Measurements from ENCODE around the gene DOCK6.

The DOCK6 gene

GRCh38 chr19:11225172-11225571, 37.2 kb downstream of the DOCK6 start:
- DNase-seq (ENCODE audit: low read depth): no peak

- no peak for DNase-seq (ENCODE audit: low read depth)
Measured at GRCh38 chr19:11224429-11224828, 37.9 kb downstream of the DOCK6 start.

DNA sequence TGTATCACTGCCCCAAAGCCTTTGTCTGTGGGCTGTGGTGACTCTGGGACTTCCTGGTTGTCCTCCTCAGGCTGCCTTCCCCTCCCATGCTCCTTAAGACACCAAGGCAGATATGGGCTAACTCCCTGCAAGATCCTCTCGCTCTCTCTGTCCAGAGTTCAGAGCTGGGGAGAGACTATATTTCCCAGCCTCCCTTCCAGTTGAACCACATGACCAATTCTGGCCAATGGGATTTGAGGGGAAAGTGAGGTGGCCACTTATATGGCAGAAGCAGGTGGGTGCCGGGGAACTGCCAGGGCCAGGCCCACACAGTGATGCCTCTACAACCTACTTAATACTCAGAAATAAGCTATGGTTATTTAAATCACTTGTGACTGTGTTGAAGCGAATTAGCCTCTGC, 39.1 kb downstream of the DOCK6 start:
- no peak for DNase-seq (ENCODE audit: low read depth)

GRCh38 chr19:11221082-11221598, 41.2 kb downstream of the DOCK6 start:
- no peak for DNase-seq (ENCODE audit: low read depth)

- DNase-seq (ENCODE audit: low read depth): no peak
Measured at GRCh38 chr19:11214387-11214786, 47.9 kb downstream of the DOCK6 start.

DNA sequence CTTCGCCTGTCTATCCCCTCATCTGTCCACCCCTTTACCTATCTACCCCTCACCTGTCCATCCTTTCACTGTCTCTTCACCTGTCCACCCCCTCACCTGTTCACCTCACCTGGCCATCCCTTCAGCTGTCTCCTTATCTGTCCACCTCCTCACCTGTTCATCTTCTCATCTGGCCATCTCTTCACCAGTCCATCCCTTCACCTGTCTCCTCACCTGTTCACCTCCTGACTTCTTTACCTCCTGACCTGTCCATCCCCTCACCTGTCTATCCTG, 51.7 kb downstream of the DOCK6 start:
- no peak for DNase-seq (ENCODE audit: low read depth)

GRCh38 chr19:11209839-11210655, 52.3 kb downstream of the DOCK6 start:
- no peak for DNase-seq (ENCODE audit: low read depth)

- no peak for DNase-seq (ENCODE audit: low read depth)
Measured at GRCh38 chr19:11208561-11209471, 53.5 kb downstream of the DOCK6 start.

DNA sequence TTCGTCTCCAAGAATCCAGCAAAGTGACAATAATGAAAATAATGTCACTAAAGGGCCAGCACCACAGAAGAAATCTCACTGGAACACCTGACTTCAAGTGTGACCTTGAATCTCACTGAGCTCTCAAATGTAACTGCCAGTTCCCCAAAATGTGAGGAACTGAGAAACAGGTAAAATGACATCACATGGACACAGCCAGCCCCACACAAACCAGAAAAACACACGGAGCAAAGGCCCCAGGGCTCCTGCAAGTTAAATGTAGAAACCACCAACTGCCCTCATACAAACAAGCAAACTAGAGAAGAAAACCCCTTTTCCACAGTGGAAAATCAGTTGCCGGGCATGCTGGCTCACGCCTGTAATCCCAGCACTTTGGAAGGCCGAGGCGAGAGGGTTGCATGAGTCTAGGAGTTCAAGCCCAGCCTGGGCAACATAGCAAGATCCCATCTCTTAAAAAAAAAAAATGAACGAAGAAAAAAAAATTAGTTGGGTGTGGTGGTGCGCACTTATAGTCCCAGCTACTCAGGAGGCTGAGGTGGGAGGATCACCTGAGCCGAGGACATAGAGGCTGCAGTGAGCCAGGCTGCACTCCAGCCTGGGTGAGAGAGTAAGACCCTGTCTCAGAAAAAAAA, 56.3 kb downstream of the DOCK6 start:
- DNase-seq (ENCODE audit: low read depth): no peak

DNA sequence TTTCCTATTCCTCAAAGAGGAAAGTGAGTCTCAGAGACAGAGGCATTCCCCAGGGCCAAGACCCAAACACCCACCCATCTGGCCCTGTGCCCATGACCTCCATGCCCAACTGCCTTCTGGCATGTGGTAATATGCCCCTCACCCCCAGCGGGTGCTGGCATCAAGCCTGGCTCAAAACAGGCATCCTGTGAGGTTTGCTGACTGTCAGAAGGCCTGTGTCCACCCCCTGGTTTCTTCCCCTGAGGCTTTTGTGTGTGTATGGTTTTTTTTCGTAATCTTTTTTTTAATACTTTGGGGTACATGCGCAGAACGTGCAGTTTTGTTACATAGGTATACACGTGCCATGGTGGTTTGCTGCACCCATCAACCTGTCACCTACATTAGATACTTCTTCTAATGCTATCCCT, 57.4 kb downstream of the DOCK6 start:
- no peak for DNase-seq (ENCODE audit: low read depth)

DNA sequence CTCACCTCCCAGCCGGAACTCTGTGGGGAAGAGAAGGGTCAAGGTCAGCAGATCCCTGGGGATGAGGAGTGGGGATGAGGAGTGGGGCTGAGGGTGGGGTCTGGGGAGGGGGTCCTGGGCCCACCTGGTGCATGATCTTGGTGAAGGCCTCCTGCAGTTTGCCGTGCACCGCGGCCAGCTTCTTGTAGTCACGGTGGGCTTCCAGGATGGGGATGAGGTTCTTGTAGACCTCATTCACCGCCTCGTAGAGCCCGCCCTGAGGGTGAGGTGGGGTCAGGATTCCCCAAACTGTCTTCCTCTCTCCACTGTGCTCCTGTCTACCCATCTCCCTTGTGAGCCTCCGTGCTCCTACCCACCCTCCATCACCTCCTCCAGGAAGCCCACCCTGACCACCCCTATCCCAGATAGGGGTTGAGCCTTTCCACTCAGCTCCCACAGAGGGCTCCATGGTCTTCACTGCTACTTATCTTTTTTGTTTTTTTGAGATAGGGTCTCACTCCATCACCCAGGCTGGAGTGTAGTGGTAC, 58.2 kb downstream of the DOCK6 start:
- DNase-seq (ENCODE audit: low read depth): no peak

- peak; percentile 14 for DNase-seq (ENCODE audit: low read depth)
Measured at GRCh38 chr19:11203194-11204075, 58.9 kb downstream of the DOCK6 start.

GRCh38 chr19:11202488-11203193, 59.7 kb downstream of the DOCK6 start:
- no peak for DNase-seq (ENCODE audit: low read depth)

GRCh38 chr19:11201791-11202190, 60.5 kb downstream of the DOCK6 start:
- DNase-seq (ENCODE audit: low read depth): no peak

DNA sequence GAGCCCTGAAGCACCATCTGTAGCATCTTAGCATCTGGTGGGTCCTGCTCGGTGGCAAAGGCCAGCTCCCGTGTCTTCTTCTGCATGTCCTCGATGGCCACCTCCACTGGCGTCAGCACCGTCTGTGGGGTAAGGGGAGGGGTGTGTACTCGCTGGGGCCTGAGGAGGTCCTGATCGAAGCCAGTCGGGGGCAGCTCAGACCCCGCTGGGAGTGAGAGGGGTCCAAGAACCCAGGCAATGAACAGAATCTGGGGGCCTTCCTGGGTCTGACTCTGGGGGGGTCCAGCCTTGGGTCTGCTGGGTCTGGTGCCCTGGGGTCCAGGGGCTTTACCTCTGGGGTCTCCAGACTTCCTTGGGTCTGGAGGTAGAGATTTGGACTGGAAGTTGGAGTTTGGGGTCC, 61.4 kb downstream of the DOCK6 start:
- DNase-seq (ENCODE audit: low read depth): no peak

DNA sequence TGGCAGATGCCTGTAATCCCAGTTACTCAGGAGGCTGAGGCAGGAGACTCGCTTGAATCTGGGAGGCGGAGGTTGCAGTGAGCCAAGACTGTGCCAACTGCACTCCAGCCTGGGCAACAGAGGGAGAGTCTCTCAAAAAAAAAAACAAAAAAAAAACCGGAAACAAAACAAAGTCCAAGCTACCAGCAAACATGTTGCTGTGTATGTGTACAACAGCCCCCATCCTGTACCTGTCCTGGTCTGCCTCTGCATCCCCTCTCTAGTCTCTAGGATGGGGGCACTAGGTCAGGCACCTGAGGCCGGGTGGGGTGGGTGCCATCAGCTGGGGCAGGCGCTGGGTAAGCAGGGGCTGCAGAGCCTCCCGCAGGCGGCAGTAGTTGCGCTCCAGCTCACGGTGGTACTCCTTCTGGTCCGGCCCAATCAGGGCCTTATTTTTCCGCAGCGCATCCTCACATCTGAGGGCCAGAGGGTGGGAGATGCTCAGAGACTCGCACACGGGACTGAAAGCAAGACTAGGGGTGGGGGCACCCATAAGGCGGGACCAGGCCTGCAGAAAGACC, 62.2 kb downstream of the DOCK6 start:
- DNase-seq (ENCODE audit: low read depth): no peak

DNA sequence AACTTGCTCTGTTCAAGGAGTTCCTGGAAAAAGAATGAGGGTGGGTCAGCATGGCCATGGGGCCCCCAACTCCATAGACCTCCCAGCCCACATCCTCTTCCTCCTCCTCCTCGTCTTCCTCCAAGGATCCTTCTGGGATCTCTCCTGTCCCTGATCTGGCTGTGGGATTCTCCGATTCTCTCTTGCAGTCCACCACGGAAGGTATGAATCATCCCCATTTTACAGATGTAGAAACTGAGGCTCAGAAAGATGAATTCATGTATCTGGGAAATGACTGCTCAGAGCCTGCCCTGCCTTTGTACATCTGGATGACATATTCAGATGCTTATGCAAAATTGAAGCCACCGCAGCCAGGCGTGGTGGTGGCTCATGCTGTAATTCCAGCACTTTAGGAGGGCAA, 62.8 kb downstream of the DOCK6 start:
- DNase-seq (ENCODE audit: low read depth): no peak

DNA sequence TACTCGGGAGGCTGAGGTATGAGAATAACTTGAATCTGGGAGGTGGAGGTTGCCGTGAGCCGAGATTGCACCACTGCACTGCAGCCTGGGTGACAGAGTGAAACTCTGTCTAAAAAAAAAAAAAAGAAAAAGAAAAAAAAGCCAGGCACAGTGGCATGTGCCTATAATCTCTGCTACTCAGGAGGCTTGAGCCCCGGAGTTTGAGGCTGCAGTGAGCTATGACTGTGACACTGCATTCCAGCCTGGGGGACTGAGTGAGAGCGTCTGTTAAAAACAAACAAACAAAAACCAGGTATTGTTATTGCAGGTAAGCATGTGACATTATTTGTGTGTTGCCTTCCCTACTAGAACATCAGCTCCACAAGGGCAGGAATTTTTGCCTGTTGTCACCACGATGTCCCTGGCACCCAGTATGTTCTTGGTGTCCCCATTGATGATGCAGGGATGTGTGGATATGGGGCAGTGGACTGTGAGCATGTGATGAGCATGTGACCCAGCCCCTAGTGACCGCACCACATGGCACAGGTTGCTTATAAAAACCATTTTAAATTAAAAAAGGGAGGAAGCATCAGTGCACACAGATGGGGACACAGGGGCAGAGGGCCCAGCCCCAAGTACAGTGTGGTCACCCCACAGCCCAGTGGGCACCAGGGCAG, 63.4 kb downstream of the DOCK6 start:
- DNase-seq (ENCODE audit: low read depth): no peak

DNA sequence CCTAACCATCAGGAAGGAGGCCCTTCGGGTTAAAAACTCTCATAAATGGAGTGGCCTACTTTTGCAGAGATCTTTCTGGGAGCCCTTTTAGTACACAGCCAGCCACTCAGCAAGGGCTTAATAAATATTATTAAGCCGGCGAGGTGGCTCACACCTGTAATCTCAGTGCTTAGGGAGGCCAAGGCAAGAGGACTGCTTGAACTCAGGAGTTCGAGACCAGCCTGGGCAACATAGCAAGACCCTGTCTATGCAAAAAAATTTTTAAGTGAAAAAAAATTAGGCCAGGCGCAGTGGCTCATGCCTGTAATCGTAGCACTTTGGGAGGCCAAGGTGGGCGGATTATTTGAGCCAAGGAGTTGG, 64.2 kb downstream of the DOCK6 start:
- no peak for DNase-seq (ENCODE audit: low read depth)

All from non-pigmented ciliary epithelial cell (primary cell).